ENCODE results near the gene SPRR2F.

GRCh38 chr1:153100245-153100644, 13.1 kb downstream of the SPRR2F start:
- TF ChIP-seq CTCF (IDR thresholded peaks at IDR 0.05): no peak
- TF ChIP-seq POLR2A (IDR thresholded peaks at IDR 0.05): no peak
